Smooth muscle cell (in vitro differentiated cells): ENCODE data around the gene BBS9. TPM values are rescaled to one million over a fixed set of nuclear protein-coding genes. Genes with fewer than 3 reads are reported as not detected.

Experiments
- DNase-seq: peaks from one replicate; lab custom pipeline; 2025; ENCODE audit not compliant: unreplicated experiment; lab: John Stamatoyannopoulos, UW
- H2AFZ ChIP-seq: fragments of 200-600 bp; sonication (generic); 2 replicates; pipeline ENCODE4 v1.6.0; 2016; ENCODE audit warnings: antibody characterized with exemption, low read depth, mild to moderate bottlenecking
- H3F3A ChIP-seq: fragments of 200-600 bp; sonication (generic); 2 replicates; pipeline ENCODE4 v1.6.0; 2017; ENCODE audit warnings: antibody characterized with exemption, low read depth
- H3K27ac ChIP-seq: fragments of 200-600 bp; sonication (generic); 2 replicates; pipeline ENCODE4 v1.5.1; 2016; ENCODE audit warnings: low read depth, mild to moderate bottlenecking
- H3K27me3 ChIP-seq: fragments of 200-600 bp; sonication (generic); 2 replicates; pipeline ENCODE4 v1.6.1; 2016; ENCODE audit warnings: low read depth, mild to moderate bottlenecking
- H3K36me3 ChIP-seq: fragments of 200-600 bp; sonication (generic); 2 replicates; pipeline ENCODE4 v1.5.1; 2016; ENCODE audit warnings: low read depth
- H3K4me1 ChIP-seq: fragments of 200-600 bp; sonication (generic); 2 replicates; pipeline ENCODE4 v1.5.1; 2016; ENCODE audit warnings: low read depth
- H3K4me2 ChIP-seq: fragments of 200-600 bp; sonication (generic); 2 replicates; pipeline ENCODE4 v1.6.0; 2016; ENCODE audit warnings: mild to moderate bottlenecking
- H3K4me3 ChIP-seq: fragments of 200-600 bp; sonication (generic); 2 replicates; pipeline ENCODE4 v1.5.1; 2016; ENCODE audit warnings: mild to moderate bottlenecking
- H3K79me2 ChIP-seq: fragments of 200-600 bp; sonication (generic); 2 replicates; pipeline ENCODE4 v1.6.0; 2016; ENCODE audit warnings: low read depth, mild to moderate bottlenecking
- H3K9ac ChIP-seq: fragments of 200-600 bp; sonication (generic); 2 replicates; pipeline ENCODE4 v1.6.0; 2016; ENCODE audit warnings: low read depth
- H3K9me3 ChIP-seq: fragments of 200-600 bp; sonication (generic); replicated peaks from 2 replicates; pipeline ENCODE4 v1.5.1; 2016; ENCODE audit warnings: low read depth
- H4K20me1 ChIP-seq: fragments of 200-600 bp; sonication (generic); 2 replicates; pipeline ENCODE4 v1.6.0; 2016; ENCODE audit warnings: low read depth
- WGBS: methylation state at CpG from one replicate; pipeline ENCODE4 v1.1.7; 2016; ENCODE audit warnings: low lambda C conversion rate; 5-methylcytosine and 5-hydroxymethylcytosine counted together
- polyA plus RNA-seq: library from polyadenylated mRNA; unstranded; fragments of >200 nt; fragmentation: Nextera tagmentation; extraction: Ambion mirVana; gene quantifications from 2 replicates; pipeline ENCODE4 v1.2.1, GENCODE V29; 2016
- total RNA-seq: library from RNA; depleted of rRNA; stranded (reverse); fragments of >200 nt; gene quantifications from 2 replicates; pipeline ENCODE4 v1.2.3, GENCODE V29; 2014
- TF ChIP-seq, protein P1 (sequence below): fragments of 200-600 bp; sonication (generic); IDR thresholded peaks from 2 replicates; pipeline ENCODE4 v1.5.1; 2017; ENCODE audit warnings: borderline replicate concordance, mild to moderate bottlenecking, antibody characterized with exemption; ENCODE audit not compliant: insufficient read depth, poor library complexity, severe bottlenecking

BBS9 gene
- total and polyA plus RNA-seq, 2 experiments from 2014 or later: 12.8 to 19.6 TPM

DNA sequence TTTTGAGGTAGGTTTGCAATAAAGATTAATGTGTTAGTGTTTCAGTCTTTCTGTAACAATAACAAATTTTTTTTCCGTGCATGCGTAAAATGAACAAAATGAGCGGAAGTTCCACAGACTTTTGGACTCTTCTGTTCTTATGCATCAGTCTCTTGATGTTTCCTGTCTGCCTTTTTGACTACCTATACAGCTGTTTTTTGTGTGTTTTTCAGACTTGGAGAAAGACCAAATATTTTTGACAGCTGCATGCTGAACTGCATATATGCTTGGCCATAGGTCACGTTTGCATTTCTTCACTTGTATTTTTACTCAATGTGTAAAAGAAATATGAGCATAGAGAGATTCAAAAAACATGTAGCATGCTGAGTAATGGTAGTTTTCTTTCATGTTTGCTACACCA is 119.3 kb downstream of the BBS9 start:
- Histone ChIP-seq H3K79me2 (no peaks in the 10 kb centered on the region), H3K27ac (no peak overlapping the region), H3K9me3 (no peaks in the 10 kb centered on the region), H3K4me3 (no peak overlapping the region), H4K20me1 (peaks cover 12% of the 10 kb centered on the region), H3K4me1 (no peaks in the 10 kb centered on the region), H3K36me3 (no peaks in the 10 kb centered on the region), H3K9ac (no peak overlapping the region), H3F3A (no peaks in the 10 kb centered on the region), H3K4me2 (no peak overlapping the region), H2AFZ (no peak overlapping the region), H3K27me3 (no peaks in the 10 kb centered on the region)
- WGBS: 98% methylated on average over 4 of the region's 4 CpGs
- DNase-seq: no peak
- TF ChIP-seq, protein P1, sequence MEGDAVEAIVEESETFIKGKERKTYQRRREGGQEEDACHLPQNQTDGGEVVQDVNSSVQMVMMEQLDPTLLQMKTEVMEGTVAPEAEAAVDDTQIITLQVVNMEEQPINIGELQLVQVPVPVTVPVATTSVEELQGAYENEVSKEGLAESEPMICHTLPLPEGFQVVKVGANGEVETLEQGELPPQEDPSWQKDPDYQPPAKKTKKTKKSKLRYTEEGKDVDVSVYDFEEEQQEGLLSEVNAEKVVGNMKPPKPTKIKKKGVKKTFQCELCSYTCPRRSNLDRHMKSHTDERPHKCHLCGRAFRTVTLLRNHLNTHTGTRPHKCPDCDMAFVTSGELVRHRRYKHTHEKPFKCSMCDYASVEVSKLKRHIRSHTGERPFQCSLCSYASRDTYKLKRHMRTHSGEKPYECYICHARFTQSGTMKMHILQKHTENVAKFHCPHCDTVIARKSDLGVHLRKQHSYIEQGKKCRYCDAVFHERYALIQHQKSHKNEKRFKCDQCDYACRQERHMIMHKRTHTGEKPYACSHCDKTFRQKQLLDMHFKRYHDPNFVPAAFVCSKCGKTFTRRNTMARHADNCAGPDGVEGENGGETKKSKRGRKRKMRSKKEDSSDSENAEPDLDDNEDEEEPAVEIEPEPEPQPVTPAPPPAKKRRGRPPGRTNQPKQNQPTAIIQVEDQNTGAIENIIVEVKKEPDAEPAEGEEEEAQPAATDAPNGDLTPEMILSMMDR: no peak

DNA sequence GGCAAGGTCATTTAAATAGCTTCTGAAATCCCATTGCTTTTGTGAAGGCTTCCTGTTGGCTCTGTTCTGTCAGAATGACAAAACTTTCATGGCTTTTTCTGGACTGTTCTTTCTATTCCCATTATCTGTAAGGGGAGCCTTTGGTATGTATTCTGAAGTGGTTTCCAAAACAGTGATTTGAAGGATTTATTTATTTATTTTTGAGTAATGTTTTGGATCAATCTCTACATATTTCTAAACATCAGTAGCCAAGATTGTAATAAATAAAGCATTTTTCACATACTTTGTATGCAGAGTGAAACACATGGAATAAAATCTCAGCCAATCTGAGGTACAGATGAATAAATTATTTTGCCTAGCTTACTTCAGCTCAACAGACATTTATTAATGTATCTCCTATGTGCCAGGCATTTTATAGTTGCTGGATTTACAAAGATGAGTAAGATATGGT is 121.1 kb downstream of the BBS9 start:
- no peaks in the 10 kb centered on the region for H3K79me2 ChIP-seq
- H3K27me3 ChIP-seq: no peaks in the 10 kb centered on the region
- H3K9ac ChIP-seq: no peak overlapping the region
- TF ChIP-seq, protein P1: no peak
- no peak overlapping the region for H3K4me2 ChIP-seq
- no peak overlapping the region for H2AFZ ChIP-seq
- no peaks in the 10 kb centered on the region for H3K4me1 ChIP-seq
- no peak for DNase-seq
- H4K20me1 ChIP-seq: peaks cover 7% of the 10 kb centered on the region
- H3K36me3 ChIP-seq: no peaks in the 10 kb centered on the region
- H3F3A ChIP-seq: no peaks in the 10 kb centered on the region
- no peak overlapping the region for H3K27ac ChIP-seq
- H3K4me3 ChIP-seq: no peak overlapping the region
- no peaks in the 10 kb centered on the region for H3K9me3 ChIP-seq

DNA sequence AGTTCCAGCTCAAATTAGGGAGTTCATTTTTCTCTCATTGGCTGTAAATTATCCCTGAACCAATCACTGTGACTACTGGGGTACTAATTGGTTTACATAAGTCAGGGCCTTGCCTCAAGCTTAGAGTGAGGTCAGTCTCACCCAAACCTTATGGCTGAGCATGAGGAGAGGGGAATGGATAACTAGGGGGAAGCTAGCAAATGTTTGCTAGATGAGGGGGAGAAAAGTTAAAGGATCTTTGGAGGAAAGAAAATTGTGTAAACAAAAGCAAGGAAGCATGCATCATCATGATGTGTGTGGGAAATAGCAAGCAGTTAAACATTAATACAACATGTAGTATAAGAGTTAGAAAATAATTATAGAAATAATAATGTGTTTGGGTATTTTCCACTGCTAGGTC is 121.9 kb downstream of the BBS9 start:
- H3K4me2 ChIP-seq: no peak overlapping the region
- no peaks in the 10 kb centered on the region for H3F3A ChIP-seq
- no peaks in the 10 kb centered on the region for H3K36me3 ChIP-seq
- H2AFZ ChIP-seq: no peak overlapping the region
- H3K9ac ChIP-seq: no peak overlapping the region
- no peaks in the 10 kb centered on the region for H3K79me2 ChIP-seq
- H3K9me3 ChIP-seq: no peaks in the 10 kb centered on the region
- H4K20me1 ChIP-seq: no peaks in the 10 kb centered on the region
- H3K27ac ChIP-seq: no peak overlapping the region
- no peaks in the 10 kb centered on the region for H3K4me1 ChIP-seq
- TF ChIP-seq, protein P1: no peak
- H3K27me3 ChIP-seq: no peaks in the 10 kb centered on the region
- no peak overlapping the region for H3K4me3 ChIP-seq
- no peak for DNase-seq

DNA sequence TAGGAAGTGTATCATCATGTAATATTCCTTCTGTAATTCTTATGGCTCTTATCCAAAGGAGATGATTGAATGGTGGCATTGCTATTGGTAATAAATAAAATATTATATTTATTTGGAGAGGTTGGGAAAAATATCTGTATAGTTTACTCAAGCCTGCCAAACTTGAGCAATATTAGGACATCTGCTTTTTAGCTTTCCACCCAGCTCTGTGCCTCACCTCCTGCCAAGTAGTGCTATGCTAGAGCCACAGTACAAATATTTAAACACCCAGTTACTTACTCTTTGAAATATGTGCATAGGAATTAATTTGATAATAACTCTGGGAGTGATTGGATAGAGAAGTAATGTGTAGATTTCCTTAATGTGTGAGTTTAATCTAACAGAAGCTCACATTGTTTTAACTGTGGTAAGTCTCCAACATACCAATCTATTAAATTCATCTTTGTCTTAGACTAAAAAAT is 129.2 kb downstream of the BBS9 start:
- Histone ChIP-seq H3K9me3 (no peaks in the 10 kb centered on the region), H3K27ac (no peak overlapping the region), H3K4me1 (no peaks in the 10 kb centered on the region), H4K20me1 (peaks cover 12% of the 10 kb centered on the region), H3F3A (no peaks in the 10 kb centered on the region), H2AFZ (no peak overlapping the region), H3K79me2 (no peaks in the 10 kb centered on the region), H3K9ac (no peak overlapping the region), H3K4me2 (no peak overlapping the region), H3K4me3 (no peak overlapping the region), H3K27me3 (no peaks in the 10 kb centered on the region), H3K36me3 (no peaks in the 10 kb centered on the region)
- TF ChIP-seq, protein P1: no peak
- no peak for DNase-seq
